Neural cell (in vitro differentiated cells): ENCODE measurements around the gene SMC1A.

ENCODE experiments used
- POLR2AphosphoS5 ChIP-seq: IDR thresholded peaks from 2 replicates; pipeline ENCODE4 v1.6.1; 2012
- TF ChIP-seq, protein P1 (sequence below): fragments of 450-650 bp; IDR thresholded peaks from 2 replicates; pipeline ENCODE4 v1.5.1; 2014; ENCODE audit warnings: antibody characterized with exemption, mild to moderate bottlenecking, moderate library complexity; ENCODE audit not compliant: poor library complexity, severe bottlenecking

DNA sequence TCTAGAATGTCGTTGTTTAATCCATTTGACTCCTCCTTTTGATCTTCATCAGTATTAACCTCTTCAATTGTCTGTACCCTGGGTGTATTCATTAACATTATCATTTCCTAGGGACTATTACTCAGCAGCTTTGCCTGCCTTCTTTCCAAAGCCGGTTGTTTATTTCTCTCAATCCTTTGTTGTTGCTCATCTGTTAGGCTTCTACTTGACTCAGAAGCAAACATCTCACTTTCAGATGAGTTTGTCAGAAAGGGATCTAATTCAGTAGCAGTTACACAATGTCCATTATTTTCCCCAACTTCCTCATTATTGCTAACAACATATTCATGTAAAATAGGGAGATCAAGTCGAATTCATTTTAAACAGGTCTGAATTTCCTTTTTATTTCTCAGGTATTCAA, 33.8 kb upstream of the SMC1A start:
- TF ChIP-seq, protein P1, sequence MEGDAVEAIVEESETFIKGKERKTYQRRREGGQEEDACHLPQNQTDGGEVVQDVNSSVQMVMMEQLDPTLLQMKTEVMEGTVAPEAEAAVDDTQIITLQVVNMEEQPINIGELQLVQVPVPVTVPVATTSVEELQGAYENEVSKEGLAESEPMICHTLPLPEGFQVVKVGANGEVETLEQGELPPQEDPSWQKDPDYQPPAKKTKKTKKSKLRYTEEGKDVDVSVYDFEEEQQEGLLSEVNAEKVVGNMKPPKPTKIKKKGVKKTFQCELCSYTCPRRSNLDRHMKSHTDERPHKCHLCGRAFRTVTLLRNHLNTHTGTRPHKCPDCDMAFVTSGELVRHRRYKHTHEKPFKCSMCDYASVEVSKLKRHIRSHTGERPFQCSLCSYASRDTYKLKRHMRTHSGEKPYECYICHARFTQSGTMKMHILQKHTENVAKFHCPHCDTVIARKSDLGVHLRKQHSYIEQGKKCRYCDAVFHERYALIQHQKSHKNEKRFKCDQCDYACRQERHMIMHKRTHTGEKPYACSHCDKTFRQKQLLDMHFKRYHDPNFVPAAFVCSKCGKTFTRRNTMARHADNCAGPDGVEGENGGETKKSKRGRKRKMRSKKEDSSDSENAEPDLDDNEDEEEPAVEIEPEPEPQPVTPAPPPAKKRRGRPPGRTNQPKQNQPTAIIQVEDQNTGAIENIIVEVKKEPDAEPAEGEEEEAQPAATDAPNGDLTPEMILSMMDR: no peak
- TF ChIP-seq POLR2AphosphoS5: no peak
